HUES48 (cell line): Measurements from ENCODE around the gene FMR1.
A peak's percentile ranks its signal among the peaks of the same experiment; 100 is the strongest.

Experiments
- H3K27ac ChIP-seq: one replicate; pipeline ENCODE4 v1.7.0; 2013; ENCODE audit warnings: low read depth, low read length, inconsistent platforms
- H3K27me3 ChIP-seq: 2 replicates; pipeline ENCODE4 v1.6.1; 2013; ENCODE audit warnings: mild to moderate bottlenecking, low read length; ENCODE audit not compliant: control insufficient read depth, insufficient read depth
- H3K36me3 ChIP-seq: 2 replicates; pipeline ENCODE4 v1.6.1; 2013; ENCODE audit warnings: low read length; ENCODE audit not compliant: control insufficient read depth, insufficient read depth
- H3K4me1 ChIP-seq: 2 replicates; pipeline ENCODE4 v1.6.1; 2013; ENCODE audit warnings: mild to moderate bottlenecking, low read length; ENCODE audit not compliant: control insufficient read depth, insufficient read depth
- H3K4me3 ChIP-seq: 2 replicates; pipeline ENCODE4 v1.5.1; 2013; ENCODE audit warnings: mild to moderate bottlenecking, low read depth, low read length
- H3K9ac ChIP-seq: 2 replicates; pipeline ENCODE4 v1.6.1; 2013; ENCODE audit warnings: mild to moderate bottlenecking, low read depth, low read length, moderate library complexity
- H3K9me3 ChIP-seq: 2 replicates; pipeline ENCODE4 v1.6.1; 2013; ENCODE audit warnings: low read length; ENCODE audit not compliant: control insufficient read depth, insufficient read depth

Gene FMR1

GRCh38 chrX:147898951-147899350 is 12.8 kb upstream of the FMR1 start:
- Histone ChIP-seq H3K4me1 (peaks cover 11% of the 10 kb centered on the region), H3K36me3 (no peaks in the 10 kb centered on the region), H3K9ac (no peak overlapping the region), H3K9me3 (peaks cover 33% of the 10 kb centered on the region; the same call in 1 of the 2 replicates), H3K4me3 (no peak overlapping the region), H3K27me3 (no peaks in the 10 kb centered on the region), H3K27ac (no peak overlapping the region)

- H3K27me3 ChIP-seq, result no peaks in the 10 kb centered on the region
- H3K9me3 ChIP-seq, result peaks cover 31% of the 10 kb centered on the region; the same call in 1 of the 2 replicates
- peaks cover 6% of the 10 kb centered on the region for H3K4me1 ChIP-seq
- H3K9ac ChIP-seq, result no peak overlapping the region
- no peak overlapping the region for H3K4me3 ChIP-seq
- H3K27ac ChIP-seq, result no peak overlapping the region
- no peaks in the 10 kb centered on the region for H3K36me3 ChIP-seq
Observed at GRCh38 chrX:147899379-147900114, 12.2 kb upstream of the FMR1 start.

- no peaks in the 10 kb centered on the region for H3K27me3 ChIP-seq
- H3K9me3 ChIP-seq, result peaks cover 31% of the 10 kb centered on the region; the same call in 1 of the 2 replicates
- no peak overlapping the region for H3K9ac ChIP-seq
- H3K27ac ChIP-seq, result no peak overlapping the region
- H3K4me3 ChIP-seq, result no peak overlapping the region
- H3K4me1 ChIP-seq, result peaks cover 6% of the 10 kb centered on the region; the same call in 1 of the 2 replicates
- H3K36me3 ChIP-seq, result no peaks in the 10 kb centered on the region
Observed at GRCh38 chrX:147900349-147900748, 11.4 kb upstream of the FMR1 start.

GRCh38 chrX:147901461-147902126 is 10.1 kb upstream of the FMR1 start:
- no peak overlapping the region for H3K27ac ChIP-seq
- no peaks in the 10 kb centered on the region for H3K27me3 ChIP-seq
- peaks cover 25% of the 10 kb centered on the region for H3K9me3 ChIP-seq
- H3K36me3 ChIP-seq, result no peaks in the 10 kb centered on the region
- H3K4me3 ChIP-seq, result no peak overlapping the region
- H3K4me1 ChIP-seq, result peaks cover 6% of the 10 kb centered on the region; the same call in 1 of the 2 replicates
- no peak overlapping the region for H3K9ac ChIP-seq

- H3K9ac ChIP-seq, result no peak overlapping the region
- no peak overlapping the region for H3K27ac ChIP-seq
- H3K36me3 ChIP-seq, result no peaks in the 10 kb centered on the region
- no peak overlapping the region for H3K4me3 ChIP-seq
- H3K9me3 ChIP-seq, result peaks cover 25% of the 10 kb centered on the region
- H3K4me1 ChIP-seq, result peaks cover 6% of the 10 kb centered on the region; the same call in 1 of the 2 replicates
- no peaks in the 10 kb centered on the region for H3K27me3 ChIP-seq
Observed at GRCh38 chrX:147902270-147902669, 9.4 kb upstream of the FMR1 start.

GRCh38 chrX:147908106-147908505 is 3.6 kb upstream of the FMR1 start:
- Histone ChIP-seq H3K4me3 (no peak overlapping the region), H3K9ac (no peak overlapping the region), H3K4me1 (no peaks in the 10 kb centered on the region), H3K9me3 (peaks cover 11% of the 10 kb centered on the region), H3K36me3 (no peaks in the 10 kb centered on the region), H3K27me3 (no peaks in the 10 kb centered on the region), H3K27ac (no peak overlapping the region)

- Histone ChIP-seq H3K9me3 (peaks cover 12% of the 10 kb centered on the region), H3K36me3 (no peaks in the 10 kb centered on the region), H3K27me3 (no peaks in the 10 kb centered on the region), H3K4me1 (peaks cover 6% of the 10 kb centered on the region; the same call in 1 of the 2 replicates), H3K9ac (no peak overlapping the region), H3K4me3 (no peak overlapping the region), H3K27ac (no peak overlapping the region)
Observed at GRCh38 chrX:147910607-147911006, 1.1 kb upstream of the FMR1 start.

- Histone ChIP-seq H3K27me3 (no peaks in the 10 kb centered on the region), H3K36me3 (no peaks in the 10 kb centered on the region), H3K9me3 (peaks cover 12% of the 10 kb centered on the region; the same call in 1 of the 2 replicates), H3K9ac (peak overlapping the region; percentile 87), H3K27ac (peak overlapping the region; percentile 94), H3K4me1 (peaks cover 16% of the 10 kb centered on the region), H3K4me3 (peak overlapping the region; percentile 79)
Observed at GRCh38 chrX:147912093-147912801, 528 bp downstream of the FMR1 start.

- H3K9me3 ChIP-seq, result peaks cover 20% of the 10 kb centered on the region; the same call in 1 of the 2 replicates
- H3K4me3 ChIP-seq, result peak overlapping the region; percentile 79
- H3K4me1 ChIP-seq, result peaks cover 21% of the 10 kb centered on the region
- no peaks in the 10 kb centered on the region for H3K36me3 ChIP-seq
- H3K27ac ChIP-seq, result no peak overlapping the region
- no peak overlapping the region for H3K9ac ChIP-seq
- no peaks in the 10 kb centered on the region for H3K27me3 ChIP-seq
Observed at GRCh38 chrX:147913570-147913969, 1.9 kb downstream of the FMR1 start.

GRCh38 chrX:147914591-147914990 is 2.9 kb downstream of the FMR1 start:
- Histone ChIP-seq H3K36me3 (no peaks in the 10 kb centered on the region), H3K4me3 (0 out of 2 replicates have a peak overlapping the region, but pooled peaks have one; percentile 79), H3K27me3 (no peaks in the 10 kb centered on the region), H3K4me1 (peaks cover 21% of the 10 kb centered on the region), H3K9me3 (peaks cover 23% of the 10 kb centered on the region; the same call in 1 of the 2 replicates), H3K9ac (no peak overlapping the region), H3K27ac (no peak overlapping the region)
